Endothelial cell (in vitro differentiated cells): ENCODE measurements around the gene RHOBTB1. TPM values are rescaled to one million over a fixed set of nuclear protein-coding genes. Genes with fewer than 3 reads are reported as not detected.

Experiments
- DNase-seq: peaks from one replicate; pipeline ENCODE4 v3.0.0; 2021; ENCODE audit warnings: low spot score
- H3K27ac Mint-ChIP-seq: one replicate; pipeline ENCODE4 v1.8.0; 2021; ENCODE audit warnings: mixed read lengths, inconsistent platforms; ENCODE audit not compliant: unreplicated experiment
- H3K27me3 Mint-ChIP-seq: one replicate; pipeline ENCODE4 v1.8.0; 2021; ENCODE audit warnings: mild to moderate bottlenecking, moderate library complexity, mixed read lengths, inconsistent platforms; ENCODE audit not compliant: unreplicated experiment
- H3K36me3 Mint-ChIP-seq: one replicate; pipeline ENCODE4 v1.8.0; 2021; ENCODE audit warnings: mild to moderate bottlenecking, low read depth, mixed read lengths, inconsistent platforms; ENCODE audit not compliant: unreplicated experiment
- H3K4me1 Mint-ChIP-seq: one replicate; pipeline ENCODE4 v1.8.0; 2021; ENCODE audit warnings: mild to moderate bottlenecking, mixed read lengths, inconsistent platforms; ENCODE audit not compliant: unreplicated experiment
- H3K4me3 Mint-ChIP-seq: one replicate; pipeline ENCODE4 v1.8.0; 2021; ENCODE audit warnings: mild to moderate bottlenecking, mixed read lengths, inconsistent platforms; ENCODE audit not compliant: unreplicated experiment
- H3K9me3 Mint-ChIP-seq: one replicate; pipeline ENCODE4 v1.8.0; 2021; ENCODE audit warnings: mixed read lengths, inconsistent platforms; ENCODE audit not compliant: unreplicated experiment
- total RNA-seq: library from RNA; stranded (reverse); fragmentation: NEBNext Ultra II Directional; extraction: Animal tissue kit (Norgen Biotek cat#: 25700); gene quantifications from one replicate; pipeline ENCODE4 v1.2.1, GENCODE V29; 2021; ENCODE audit not compliant: unreplicated experiment
- TF ChIP-seq, protein P1 (sequence below): fragments of 200-600 bp; sonication (generic); IDR thresholded peaks from one replicate; pipeline ENCODE4 v1.5.0; 2021; ENCODE audit warnings: antibody characterized with exemption; ENCODE audit not compliant: unreplicated experiment

RHOBTB1 gene
- total RNA-seq, 1 donor from 2014 or later: 20.3 TPM

DNA sequence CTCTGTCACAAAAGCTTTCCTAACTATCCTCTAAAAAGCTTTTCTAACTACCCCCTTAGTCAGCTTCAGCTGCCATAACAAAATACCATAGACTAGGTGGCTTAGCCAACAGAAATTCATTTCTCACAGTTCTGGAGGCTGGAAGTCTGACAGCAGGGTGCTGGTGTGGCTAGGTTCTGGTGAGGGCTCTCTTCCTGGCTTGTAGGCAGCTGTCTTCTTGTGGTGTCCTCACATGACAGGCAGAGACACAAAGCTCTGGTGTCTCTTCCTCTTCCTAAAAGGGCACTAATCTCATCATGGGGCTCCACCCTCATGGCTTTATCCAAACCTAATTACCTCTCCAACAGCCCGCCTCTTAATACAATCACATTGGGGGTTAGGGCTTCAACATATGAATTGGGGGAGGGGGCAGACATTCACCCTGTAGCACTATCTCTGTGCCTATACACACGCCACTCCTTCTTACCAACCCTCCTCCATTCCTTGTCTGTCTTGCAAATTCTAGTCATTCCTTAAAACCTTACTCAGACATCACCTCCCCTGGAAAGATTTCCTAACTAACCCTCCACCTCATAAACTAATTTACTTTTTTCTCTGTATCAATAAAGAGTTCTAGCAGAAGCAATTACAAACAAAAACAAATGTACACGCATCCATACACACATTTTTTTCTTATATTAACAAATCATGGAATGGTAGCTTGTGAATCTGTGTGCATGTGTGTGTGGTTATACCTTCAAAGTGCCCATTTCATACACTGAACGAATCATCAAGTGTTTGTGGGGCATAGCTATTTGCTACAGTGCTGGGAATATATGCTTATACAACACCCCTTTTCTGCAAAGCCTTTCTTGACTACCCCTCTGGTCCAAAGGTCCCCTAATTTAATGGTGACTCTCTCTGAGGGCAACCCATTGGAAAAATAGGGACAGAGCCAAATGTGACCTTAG lies 26.4 kb downstream of the RHOBTB1 start:
- H3K9me3 Mint-ChIP-seq: no peaks in the 10 kb centered on the region
- peaks cover 5% of the 10 kb centered on the region for H3K36me3 Mint-ChIP-seq
- H3K4me3 Mint-ChIP-seq: peak overlapping the region; percentile 4
- DNase-seq: no peak
- peaks cover 2% of the 10 kb centered on the region for H3K27me3 Mint-ChIP-seq
- no peak overlapping the region for H3K27ac Mint-ChIP-seq
- TF ChIP-seq, protein P1, sequence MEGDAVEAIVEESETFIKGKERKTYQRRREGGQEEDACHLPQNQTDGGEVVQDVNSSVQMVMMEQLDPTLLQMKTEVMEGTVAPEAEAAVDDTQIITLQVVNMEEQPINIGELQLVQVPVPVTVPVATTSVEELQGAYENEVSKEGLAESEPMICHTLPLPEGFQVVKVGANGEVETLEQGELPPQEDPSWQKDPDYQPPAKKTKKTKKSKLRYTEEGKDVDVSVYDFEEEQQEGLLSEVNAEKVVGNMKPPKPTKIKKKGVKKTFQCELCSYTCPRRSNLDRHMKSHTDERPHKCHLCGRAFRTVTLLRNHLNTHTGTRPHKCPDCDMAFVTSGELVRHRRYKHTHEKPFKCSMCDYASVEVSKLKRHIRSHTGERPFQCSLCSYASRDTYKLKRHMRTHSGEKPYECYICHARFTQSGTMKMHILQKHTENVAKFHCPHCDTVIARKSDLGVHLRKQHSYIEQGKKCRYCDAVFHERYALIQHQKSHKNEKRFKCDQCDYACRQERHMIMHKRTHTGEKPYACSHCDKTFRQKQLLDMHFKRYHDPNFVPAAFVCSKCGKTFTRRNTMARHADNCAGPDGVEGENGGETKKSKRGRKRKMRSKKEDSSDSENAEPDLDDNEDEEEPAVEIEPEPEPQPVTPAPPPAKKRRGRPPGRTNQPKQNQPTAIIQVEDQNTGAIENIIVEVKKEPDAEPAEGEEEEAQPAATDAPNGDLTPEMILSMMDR: no peak
- peaks cover 2% of the 10 kb centered on the region for H3K4me1 Mint-ChIP-seq

DNA sequence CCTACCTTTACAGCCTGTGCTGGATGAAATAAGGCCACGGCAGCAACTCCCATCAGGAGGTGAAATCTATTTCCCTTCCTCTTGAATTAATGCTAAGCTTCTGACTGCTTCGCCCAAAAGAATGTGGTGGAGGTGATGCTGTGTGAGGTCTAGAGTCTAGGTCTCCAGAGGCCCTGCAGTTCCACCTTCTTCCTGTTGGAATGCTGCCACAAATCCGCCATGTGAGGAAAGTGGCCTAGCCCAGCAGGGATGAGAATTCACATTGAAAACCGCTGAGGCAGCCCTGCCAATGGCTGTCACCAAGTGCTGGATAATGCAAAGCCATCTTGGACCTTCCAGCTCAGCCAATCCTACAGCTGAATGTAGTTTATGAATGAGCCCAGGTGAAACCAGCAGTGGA lies 28.0 kb downstream of the RHOBTB1 start:
- Mint-ChIP-seq H3K36me3 (peaks cover 5% of the 10 kb centered on the region), H3K27me3 (peaks cover 2% of the 10 kb centered on the region), H3K4me1 (peaks cover 2% of the 10 kb centered on the region), H3K27ac (no peak overlapping the region), H3K9me3 (no peaks in the 10 kb centered on the region), H3K4me3 (no peak overlapping the region)
- no peak for DNase-seq
- TF ChIP-seq, protein P1: peak; percentile 44

DNA sequence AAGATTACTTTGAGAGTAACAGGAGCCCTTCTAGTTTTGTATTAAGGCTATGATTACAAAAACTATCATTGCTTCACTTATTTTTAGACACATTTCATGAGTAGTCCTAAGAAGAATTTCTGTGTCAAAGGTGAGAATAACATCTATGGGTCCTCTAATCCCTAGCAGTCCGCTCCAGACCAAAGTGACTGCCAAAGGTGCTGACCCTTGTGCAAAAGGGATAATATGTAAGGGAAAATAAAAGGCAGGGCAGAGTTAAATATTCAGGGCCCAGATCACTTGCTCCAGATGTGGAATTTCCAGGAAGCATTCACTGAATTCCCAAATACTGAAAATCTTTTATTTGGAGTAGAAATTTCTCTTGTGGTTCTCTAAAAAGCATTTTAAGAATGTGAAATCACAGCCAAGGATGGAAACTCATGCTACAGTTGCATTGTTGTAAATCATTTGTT lies 29.3 kb downstream of the RHOBTB1 start:
- TF ChIP-seq, protein P1: no peak
- Mint-ChIP-seq H3K27me3 (peaks cover 2% of the 10 kb centered on the region), H3K9me3 (no peaks in the 10 kb centered on the region), H3K36me3 (peaks cover 5% of the 10 kb centered on the region), H3K4me3 (no peak overlapping the region), H3K4me1 (peaks cover 6% of the 10 kb centered on the region), H3K27ac (no peak overlapping the region)
- no peak for DNase-seq

DNA sequence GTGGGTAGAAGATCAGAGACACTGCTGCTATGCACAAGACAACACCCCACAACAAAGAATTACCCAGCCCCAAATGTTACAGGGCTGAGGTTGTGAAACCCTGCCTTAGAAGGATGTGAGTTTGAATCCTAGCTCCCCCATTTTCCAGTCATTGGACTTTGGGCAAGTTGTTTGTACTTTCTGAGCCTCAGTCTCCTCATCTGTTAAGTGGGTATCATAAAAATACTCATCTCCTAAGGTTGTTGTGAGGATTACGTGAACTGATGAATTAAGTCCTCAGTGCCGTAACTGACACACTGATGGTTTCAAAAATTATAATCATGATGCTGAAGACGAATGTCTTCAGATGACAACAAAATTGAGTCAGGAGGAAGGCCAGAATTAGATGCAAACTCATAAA lies 30.3 kb downstream of the RHOBTB1 start:
- peaks cover 2% of the 10 kb centered on the region for H3K27me3 Mint-ChIP-seq
- DNase-seq: no peak
- H3K27ac Mint-ChIP-seq: no peak overlapping the region
- H3K36me3 Mint-ChIP-seq: peaks cover 5% of the 10 kb centered on the region
- H3K9me3 Mint-ChIP-seq: no peaks in the 10 kb centered on the region
- H3K4me3 Mint-ChIP-seq: no peak overlapping the region
- TF ChIP-seq, protein P1: no peak
- peaks cover 14% of the 10 kb centered on the region for H3K4me1 Mint-ChIP-seq

DNA sequence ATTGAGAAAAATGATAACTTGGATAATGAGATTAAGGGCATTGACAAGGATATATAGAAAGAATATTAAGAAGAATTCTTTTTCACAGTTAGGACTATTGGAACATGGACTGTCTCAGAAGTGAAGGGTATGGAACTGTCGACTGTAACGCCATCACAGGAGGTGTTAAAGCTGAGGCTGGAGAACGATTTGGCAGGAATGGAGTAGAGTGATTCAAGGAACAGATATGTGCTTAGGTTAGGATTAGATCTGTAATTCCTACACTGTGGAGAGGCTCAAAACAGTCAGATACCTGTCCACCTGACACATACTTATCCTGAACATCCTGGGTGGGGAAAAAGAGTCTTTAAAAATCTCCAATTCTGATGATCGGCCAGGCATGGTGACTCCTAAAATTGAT lies 30.9 kb downstream of the RHOBTB1 start:
- Mint-ChIP-seq H3K27me3 (peaks cover 2% of the 10 kb centered on the region), H3K27ac (no peak overlapping the region), H3K9me3 (no peaks in the 10 kb centered on the region), H3K4me3 (no peak overlapping the region), H3K36me3 (peaks cover 5% of the 10 kb centered on the region), H3K4me1 (peaks cover 16% of the 10 kb centered on the region)
- TF ChIP-seq, protein P1: no peak
- no peak for DNase-seq
